GM18519 (cell line): ENCODE results near the gene HOXC9.

Experiments
- ATAC-seq: cut with Tn5 transposase; IDR thresholded peaks from one replicate; pipeline ENCODE4 v1.9.1; 2021; ENCODE audit warnings: mild to moderate bottlenecking, moderate library complexity; ENCODE audit not compliant: unreplicated experiment, low FRiP score

HOXC9 gene

DNA sequence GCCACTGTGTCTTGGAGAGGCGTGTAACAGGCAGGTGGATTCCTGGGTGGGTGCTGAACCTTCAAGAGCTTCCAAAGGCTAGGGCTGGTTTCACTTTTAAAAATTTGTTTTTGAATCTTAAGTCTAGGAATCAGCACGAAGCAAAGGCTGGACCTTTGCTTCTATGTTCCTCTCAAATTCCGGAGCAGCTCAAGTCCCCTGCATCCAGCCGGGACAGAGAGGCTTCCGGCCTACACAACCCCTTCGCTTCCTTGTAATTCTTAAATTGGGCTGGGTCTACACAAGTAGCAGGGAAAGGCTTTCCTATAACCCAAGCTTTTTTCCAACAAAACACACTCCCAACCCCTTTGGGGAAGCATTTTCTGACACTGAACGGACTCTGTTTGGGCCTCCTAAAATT lies 37.0 kb upstream of the HOXC9 start:
- no peak for ATAC-seq

GRCh38 chr12:53963434-53964314 lies 36.3 kb upstream of the HOXC9 start:
- no peak for ATAC-seq

DNA sequence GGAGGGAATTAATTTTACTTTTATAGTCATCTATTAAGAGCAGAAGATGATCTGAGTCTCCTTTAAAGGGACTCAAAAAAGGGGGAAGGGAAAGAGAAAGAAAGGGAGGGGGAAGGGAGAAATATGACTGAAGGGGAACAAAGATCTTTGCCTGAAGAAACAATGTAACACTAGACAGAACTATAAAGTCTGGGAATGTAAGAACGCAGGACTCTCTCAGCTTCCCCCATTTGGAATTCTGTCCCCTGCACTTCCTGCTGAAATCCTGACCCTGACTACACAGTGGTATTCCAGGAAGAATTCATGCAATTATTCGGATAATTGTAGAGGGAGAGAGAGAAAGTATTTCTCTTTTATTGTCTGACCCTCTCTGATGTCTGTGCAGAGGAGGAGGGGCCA lies 35.6 kb upstream of the HOXC9 start:
- ATAC-seq, result no peak

DNA sequence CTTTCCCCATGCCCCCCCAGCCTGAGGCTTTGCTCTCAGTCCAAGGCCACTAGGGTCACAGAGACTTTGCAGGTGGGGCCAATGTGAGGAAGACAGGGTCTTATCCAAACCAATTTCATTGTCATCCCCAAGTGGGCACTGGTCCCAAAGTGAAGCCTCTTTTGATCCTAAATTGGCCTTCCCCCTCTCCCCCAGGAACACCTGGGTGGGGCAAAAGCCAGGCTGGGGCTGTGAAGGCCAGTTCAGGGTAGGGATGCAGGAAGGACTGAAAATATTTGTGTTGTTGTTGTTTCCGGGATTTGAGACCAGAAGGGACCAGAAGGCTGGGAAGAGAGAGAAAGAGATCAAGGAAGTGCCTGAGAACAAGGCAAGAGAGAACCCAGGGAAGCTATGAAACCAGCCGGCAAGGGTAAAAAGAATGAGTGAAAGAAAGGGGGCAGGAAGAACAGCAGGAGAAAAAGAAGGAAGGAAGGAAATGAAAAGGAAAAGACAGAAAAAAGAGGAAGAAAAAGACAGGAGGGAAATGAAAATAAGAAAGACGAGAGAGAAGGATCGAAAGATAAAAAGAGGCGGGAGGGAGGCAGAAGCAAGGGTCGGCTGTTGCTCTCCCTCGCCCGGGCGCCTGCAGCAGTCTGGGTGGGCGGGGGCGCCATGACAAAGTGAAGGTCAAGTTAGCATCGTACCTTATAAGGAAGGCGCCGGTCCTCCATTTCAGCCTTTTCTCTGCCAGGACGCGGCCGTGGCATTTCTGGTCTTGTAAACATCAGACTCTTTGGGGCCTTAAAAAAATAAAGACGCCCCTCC lies 34.5 kb upstream of the HOXC9 start:
- ATAC-seq, result no peak

DNA sequence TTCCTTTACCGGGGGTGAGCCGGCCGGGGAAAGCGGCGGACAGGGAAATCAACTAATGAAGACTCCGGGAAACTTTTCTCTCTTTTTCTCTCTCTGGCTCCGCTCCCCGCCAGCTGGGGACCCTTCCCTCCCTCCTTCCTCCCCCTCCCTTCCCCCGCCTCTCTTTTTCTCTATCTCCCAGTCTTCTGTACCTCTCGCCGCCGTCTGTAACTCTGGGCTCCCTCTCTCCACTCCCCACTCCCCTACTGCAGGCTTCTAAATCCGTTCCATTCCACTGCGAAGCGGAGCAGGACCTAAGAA lies 33.9 kb upstream of the HOXC9 start:
- no peak for ATAC-seq

DNA sequence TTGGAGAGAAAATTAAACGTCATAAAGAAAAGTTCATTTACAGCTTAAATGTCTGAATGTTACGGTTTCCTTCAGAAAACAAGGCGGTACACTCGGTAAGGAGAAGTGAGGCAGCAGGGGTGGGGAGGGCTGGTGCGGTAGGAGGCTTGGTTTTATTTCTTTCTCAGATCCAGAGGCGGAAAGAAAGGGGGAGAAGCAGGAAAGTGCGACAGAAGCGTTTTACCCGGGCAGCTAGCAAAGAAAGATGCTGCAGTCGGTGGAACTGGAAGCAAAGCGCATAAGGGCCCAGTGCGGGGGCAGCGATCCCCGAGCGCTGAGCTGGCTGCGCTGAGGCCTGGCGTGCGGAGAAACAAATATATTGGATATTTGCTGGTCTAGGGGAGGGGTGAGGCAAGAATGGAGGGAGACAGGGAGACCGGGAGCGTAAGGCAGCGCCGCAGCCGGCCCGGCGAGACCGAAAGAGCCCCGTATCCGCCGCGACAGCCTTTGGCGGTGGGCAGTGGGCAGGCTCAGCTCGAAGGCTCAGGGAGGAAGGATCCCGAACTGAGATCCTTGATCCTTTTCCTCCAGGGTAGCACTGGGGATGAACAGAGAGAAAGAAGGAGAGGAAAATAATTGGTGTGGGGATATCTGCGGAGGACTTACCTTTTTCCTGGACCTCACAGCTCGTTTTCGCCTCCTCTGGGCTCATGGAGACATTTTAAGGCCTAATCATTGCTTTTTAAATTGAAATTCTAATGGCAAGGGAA lies 33.4 kb upstream of the HOXC9 start:
- ATAC-seq, result no peak

DNA sequence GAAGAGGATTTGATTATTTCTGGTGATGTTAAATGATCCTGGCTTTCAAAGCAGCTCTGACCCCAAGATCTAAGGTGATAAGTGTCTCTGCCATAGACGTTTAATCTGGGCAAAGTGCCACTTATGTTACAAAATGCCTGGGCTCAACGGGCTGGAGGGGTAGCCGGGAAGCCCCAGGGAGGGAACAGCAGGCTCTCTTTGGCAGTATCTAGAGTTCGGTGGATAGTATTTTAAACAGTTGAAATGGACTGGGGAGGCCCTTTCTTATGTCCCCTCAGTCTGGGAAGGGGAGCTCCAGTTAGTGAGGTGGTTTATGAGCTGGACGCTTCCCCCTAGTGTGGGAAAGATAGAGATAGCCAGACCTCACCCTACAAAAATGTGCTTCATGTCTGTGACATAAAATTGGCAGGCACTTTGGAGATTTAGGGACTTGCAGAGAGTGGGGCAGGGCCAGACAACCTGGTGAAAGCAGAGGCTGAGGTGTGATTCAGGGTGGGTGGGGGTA lies 32.5 kb upstream of the HOXC9 start:
- no peak for ATAC-seq

- no peak for ATAC-seq
Observed at GRCh38 chr12:53968214-53969127, 31.5 kb upstream of the HOXC9 start.

DNA sequence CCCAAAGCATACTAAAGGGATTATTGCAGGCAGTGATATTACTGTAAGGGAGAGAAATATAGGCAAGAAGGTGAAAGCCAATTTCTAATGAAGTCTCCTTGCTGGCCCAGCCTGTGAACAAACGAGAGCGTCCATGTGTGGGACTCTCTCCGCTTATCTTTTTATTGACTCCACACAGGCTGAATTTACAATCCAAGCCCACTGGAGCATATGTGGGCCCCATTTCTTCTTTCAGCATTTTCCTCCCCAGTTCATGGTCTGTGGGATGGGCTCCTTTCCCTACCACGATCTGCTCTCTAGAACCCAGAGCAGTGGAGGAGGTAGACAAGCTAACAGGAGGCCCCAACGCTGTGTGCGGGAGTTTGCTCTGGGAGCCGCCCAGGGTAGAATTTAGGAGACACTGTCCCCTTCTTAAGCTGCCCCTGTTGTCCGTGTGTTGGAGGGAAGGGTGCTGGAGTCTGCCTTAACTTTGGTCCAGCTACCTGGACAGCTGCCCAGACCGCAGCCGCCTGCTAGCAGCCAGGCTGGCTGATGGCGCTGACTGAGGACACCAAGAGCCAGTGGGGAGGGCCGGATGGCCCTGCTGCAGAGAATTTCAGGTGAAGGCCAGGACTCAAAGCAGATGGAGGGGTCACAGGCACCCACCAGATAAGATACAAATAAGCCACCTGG lies 30.2 kb upstream of the HOXC9 start:
- ATAC-seq, result no peak

DNA sequence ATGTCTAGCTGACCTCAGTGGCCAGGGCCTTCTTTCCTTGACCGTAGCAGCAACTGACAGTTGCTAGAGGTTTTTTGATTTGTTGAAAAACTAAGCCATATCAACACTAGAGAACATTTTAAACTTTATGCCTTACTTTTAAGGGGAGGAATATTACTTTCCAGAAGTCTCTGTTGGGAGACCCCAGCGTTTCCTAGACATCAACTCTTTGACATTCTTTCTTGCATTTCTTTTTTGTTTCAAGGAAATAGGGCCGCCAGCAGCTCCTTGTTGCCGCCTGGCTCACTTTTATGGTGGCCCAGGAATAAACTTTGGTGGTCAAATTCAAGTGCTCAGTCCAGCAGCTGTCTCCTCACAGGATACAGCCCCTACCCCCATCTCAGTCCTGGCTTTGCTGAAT lies 29.5 kb upstream of the HOXC9 start:
- no peak for ATAC-seq

GRCh38 chr12:53971129-53971528 lies 28.8 kb upstream of the HOXC9 start:
- no peak for ATAC-seq

DNA sequence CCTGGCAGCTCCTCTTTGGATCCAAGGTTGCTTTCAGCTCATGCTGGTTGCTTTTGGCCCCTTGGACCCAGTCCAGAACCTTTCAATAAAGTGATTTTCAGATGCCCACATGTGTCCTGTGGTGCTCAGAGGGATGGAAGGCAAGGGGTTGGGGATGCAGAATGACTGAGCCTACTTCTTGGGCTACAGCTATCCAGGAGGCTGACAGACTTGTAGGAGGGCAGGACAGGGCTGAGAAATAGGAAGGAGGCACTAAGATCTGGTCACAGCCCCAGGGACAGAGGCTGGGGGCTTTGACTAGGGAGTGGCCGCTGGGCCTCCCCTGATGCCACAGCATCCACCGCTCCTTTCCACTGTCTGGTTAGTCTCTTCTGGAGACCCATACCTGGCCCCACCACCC lies 28.3 kb upstream of the HOXC9 start:
- no peak for ATAC-seq

- no peak for ATAC-seq
Observed at GRCh38 chr12:53972152-53972702, 27.7 kb upstream of the HOXC9 start.

DNA sequence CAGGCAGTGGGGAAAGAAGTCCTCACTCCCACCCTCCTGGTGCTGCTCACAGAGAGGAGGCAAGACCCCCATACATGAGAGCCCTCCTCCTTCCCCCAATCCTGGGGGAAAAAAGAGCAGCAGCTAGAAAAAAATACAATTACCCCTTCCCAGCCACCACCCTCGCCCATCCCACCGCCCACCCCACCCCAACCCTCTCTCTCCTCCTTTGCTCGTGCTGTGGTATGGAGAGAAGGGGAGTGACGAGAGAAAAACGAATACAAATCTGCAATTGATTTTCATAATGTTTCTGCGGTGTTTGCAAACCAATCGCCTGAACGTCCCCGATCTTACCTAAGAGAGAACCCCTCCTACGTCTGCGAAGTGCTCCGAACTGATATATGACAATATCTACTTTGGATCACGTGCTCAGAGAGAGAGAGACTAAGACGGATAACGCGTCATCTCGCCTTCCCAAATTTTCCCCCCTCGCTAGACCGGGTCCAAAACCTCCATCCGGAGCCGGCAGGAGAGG lies 27.2 kb upstream of the HOXC9 start, which contains the start of gene HOXC11:
Gene HOXC11, plus strand, starts transcription at position 405 of the 514 bp plus-strand sequence. CDS start 116 bp downstream, outside the sequence.
- ATAC-seq, result no peak

GRCh38 chr12:53973236-53974042 lies 26.5 kb upstream of the HOXC9 start:
- ATAC-seq, result no peak

- ATAC-seq, result no peak
Observed at GRCh38 chr12:53974084-53975063, 25.6 kb upstream of the HOXC9 start, which contains the start of gene HOTAIR. TSS of gene HOTAIR (minus strand) at chr12:53974954.

GRCh38 chr12:53975064-53975471 lies 24.9 kb upstream of the HOXC9 start:
- no peak for ATAC-seq
